Activated CD8-positive, alpha-beta memory T cell treated with anti-CD3 and anti-CD28 coated beads for 36 hours (primary cell): ENCODE measurements around the gene SORT1. TPM values are rescaled to one million over a fixed set of nuclear protein-coding genes. Genes with fewer than 3 reads are reported as not detected.
"Not testable (repeated sequence)": the region's sequence is repeated elsewhere in the genome, so short reads cannot be mapped to it uniquely, and the experiment has no call there.

ENCODE experiments used
- CTCF ChIA-PET: fragments of 350-600 bp; sonication (Branson Sonifier 250); formaldehyde crosslinking; loops from one replicate; lab custom pipeline; 2021; ENCODE audit warnings: antibody characterized with exemption; lab: Charles Lee
- POLR2A ChIA-PET: fragments of 350-600 bp; sonication (Branson Sonifier 250); formaldehyde crosslinking; loops from one replicate; lab custom pipeline; 2021; ENCODE audit warnings: antibody characterized with exemption; lab: Charles Lee
- total RNA-seq, 2 experiments: library from RNA; stranded (reverse); gene quantifications; one replicate each; pipeline ENCODE4 v1.2.3, GENCODE V29; 2021

The SORT1 gene
- total RNA-seq, 2 experiments from 2014 or later, result 2.7 to 3.1 TPM

DNA sequence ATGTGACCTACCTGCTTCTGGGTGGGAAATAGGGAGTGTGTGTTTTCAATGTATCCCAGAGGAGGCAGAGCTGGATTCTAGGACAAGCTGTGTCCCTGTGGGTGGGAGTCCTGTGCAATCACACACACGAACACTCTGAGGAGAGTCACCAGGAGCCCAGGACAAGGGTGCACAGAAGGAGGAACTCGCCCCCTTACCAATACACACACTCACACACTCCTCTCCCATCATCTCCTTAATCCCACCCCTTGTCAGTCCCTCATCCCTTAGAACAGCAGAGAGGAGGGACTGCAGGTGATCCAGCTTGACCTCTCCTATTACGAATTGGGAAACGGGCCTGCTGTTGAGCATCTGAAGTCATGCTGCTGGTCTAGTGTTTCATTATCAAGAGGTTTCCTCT lies 82.4 kb downstream of the SORT1 start:
- ChIA-PET POLR2A (no interaction called here), CTCF (no interaction called here)

DNA sequence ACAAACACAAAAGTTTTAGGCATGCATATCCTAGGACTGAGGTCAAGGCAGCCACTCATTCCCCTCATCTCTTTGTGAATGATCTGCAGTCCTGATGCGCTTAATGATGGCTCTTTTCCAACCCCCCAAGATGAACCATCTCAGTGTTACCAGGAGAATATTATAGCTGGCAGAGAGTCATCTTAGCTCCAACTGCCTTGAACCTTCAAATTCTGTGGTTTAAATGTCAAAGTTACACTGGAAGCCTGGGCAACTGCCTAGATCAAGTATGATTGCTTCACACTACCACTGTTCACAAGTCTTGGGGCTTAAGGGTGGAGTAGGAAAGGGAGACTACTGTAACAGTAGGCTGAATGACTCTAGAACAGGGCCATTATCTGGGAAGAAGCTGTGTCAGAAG lies 82.9 kb downstream of the SORT1 start:
- POLR2A ChIA-PET, result no interaction called here
- CTCF ChIA-PET, result no interaction called here

GRCh38 chr1:109312978-109313775 lies 84.5 kb downstream of the SORT1 start:
- CTCF ChIA-PET, result no interaction called here
- POLR2A ChIA-PET, result interaction anchor here (0.7 kb wide), 1 partner anchor 1093 kb away, joined by 3 read pairs; no protein-coding TSS in a partner anchor

GRCh38 chr1:109312246-109312645 lies 85.5 kb downstream of the SORT1 start:
- POLR2A ChIA-PET, result no interaction called here
- CTCF ChIA-PET, result no interaction called here

DNA sequence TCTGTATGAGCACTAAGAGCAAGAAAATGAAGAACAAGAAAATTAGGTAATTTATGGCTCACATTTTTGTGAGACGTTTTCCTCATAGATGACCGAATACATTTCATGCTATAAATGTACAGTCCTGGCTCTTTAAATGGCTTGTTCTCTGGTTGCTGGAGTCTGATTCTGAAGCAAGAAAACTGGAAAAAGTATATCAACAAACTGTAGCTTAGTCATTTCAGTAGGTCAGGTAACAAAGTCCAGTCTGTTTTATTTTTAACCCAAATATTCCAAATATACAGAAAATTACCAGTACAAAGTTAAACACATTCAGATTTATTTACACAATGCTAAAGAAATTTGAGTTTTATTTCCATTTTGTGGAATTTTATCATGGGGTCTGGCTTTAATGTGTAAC lies 88.4 kb downstream of the SORT1 start:
- POLR2A ChIA-PET, result no interaction called here
- CTCF ChIA-PET, result no interaction called here

DNA sequence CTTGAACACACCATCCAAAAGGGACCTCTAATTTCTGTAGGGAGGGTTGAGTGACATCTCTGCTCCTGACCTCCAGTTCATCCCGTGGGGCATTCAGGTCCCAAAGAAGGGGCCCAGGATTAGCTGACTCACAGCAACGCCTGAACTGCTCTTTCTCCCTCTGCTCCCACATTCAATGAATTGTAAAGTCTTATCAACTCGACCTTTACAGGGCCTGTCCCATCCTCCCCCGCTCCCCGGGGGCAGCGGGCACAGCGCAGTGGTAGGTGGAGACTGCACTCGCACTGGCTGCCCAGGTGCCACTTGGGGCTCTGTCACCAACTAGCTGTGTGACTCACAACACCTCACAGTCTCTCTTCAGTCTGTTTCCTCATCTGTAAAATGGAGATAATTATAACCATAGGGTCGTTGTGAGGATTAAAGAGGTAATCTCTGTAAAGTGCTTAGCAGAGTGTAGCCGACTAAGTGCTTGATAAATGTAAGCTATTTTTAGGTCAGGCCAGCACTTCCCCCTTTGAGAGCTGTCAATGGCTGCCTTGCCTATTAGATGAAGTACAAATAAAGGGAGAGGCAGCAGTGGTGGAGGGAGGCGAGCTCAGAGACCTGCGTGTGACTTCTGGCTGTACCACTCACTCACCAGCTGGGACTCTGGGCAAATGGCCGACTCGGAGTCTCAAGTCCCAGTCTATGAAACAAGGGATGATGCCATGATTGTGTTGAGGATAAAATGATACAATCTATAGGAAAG lies 90.3 kb downstream of the SORT1 start:
- ChIA-PET CTCF (no interaction called here), POLR2A (no interaction called here)

- ChIA-PET CTCF (no interaction called here), POLR2A (no interaction called here)
Measured at GRCh38 chr1:109306832-109307273, 90.9 kb downstream of the SORT1 start, which contains the start of gene MYBPHL. MYBPHL (minus strand) TSS chr1:109307011; CDS start chr1:109306991, 20 bp downstream.

DNA sequence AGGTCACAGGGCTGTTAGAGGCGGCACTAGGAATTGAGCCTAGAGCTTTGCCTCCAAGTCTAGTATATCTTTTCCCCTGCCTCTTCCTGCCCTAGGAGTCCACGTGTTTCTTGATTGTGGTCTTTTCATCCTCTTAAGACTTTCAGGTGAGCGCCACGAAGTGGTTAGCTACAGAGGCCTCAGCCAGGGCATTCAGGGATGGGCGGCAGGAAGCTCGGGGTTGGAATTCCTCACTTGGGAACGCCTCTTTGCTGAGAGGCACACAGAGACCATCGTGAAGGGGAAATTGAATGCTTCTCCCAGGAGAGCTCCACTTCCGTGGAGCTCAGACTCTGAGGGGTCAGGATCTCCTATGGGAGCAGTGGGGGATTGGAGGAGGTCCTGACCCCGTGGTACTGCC lies 91.7 kb downstream of the SORT1 start:
- POLR2A ChIA-PET, CTCF ChIA-PET: not testable (repeated sequence)

DNA sequence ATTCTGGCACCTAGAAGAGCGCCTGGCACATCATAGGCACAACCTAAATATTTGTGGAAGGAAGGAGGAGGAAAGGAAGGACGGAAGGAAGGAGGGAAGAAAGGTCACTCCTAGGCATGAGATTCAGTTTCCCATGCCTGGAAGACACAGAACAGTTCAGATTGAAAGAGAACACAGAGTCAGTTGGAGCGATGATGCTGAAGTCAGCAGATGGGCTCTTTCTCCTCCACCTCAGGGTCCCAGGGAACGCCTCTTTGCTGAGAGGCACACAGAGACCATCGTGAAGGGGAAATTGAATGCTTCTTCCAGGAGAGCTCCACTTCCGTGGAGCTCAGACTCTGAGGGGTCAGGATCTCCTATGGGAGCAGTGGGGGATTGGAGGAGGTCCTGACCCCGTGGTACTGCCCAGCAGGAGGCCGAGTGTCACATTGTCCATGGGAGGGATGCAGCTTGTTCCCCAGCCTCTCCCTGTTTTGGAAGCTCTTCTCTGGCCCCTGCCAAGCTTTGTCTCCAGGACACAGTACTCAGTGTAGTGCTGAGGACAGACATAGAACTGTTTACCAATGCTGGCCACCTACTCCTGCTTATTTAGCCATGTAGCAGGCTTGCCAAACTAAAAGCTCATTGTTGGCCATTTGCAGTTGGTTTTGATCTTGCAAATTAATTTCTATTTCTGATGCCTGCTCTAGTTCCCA lies 93.3 kb downstream of the SORT1 start:
- ChIA-PET POLR2A (no interaction called here), CTCF (no interaction called here)

DNA sequence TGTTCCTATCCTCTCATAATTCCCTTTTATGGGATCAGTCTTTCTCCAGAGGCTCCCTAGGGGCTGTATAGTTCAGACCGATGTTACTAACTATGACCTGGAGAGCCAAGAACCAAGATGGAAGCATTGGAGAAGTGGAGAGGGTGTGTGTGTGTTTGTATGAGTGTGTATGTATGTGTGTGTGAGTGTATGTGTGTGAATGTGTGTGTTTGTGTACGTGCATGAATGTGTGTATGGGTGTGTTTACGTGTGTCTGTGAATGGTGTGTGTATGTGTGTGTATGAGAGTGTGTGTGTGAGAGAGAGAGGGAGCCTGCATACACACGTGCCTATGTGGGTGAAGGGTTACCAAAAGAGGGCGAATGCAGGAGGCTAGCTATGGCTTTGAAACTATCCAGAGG lies 95.8 kb downstream of the SORT1 start:
- POLR2A ChIA-PET, result no interaction called here
- CTCF ChIA-PET, result no interaction called here

DNA sequence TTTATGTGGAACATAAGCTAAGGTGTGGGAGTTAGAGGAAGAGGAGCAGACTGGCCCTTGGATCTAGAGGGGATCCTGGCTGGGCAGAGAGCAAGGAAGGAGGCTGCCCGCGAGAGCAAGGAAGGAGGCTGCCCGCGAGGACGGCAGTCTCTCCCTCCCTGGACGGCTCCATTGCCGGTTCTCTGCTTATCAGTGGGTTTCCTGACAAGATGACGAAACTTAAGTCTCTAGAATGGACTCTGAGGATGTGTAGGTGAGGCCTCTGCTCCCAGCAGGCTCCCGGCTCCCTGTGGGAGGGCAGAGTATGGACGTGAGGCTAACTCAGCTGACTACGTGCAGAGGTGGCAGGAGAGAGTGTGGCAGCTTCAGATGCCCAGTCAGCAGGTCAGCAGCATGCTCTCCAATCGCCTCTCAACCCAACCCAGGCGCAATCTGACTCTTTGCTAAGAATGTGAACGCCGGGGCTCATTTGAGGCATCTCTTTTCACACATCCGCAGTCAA lies 97.0 kb downstream of the SORT1 start:
- CTCF ChIA-PET, result no interaction called here
- POLR2A ChIA-PET, result no interaction called here

- ChIA-PET POLR2A (no interaction called here), CTCF (no interaction called here)
Measured at GRCh38 chr1:109299558-109300343, 98.0 kb downstream of the SORT1 start.

DNA sequence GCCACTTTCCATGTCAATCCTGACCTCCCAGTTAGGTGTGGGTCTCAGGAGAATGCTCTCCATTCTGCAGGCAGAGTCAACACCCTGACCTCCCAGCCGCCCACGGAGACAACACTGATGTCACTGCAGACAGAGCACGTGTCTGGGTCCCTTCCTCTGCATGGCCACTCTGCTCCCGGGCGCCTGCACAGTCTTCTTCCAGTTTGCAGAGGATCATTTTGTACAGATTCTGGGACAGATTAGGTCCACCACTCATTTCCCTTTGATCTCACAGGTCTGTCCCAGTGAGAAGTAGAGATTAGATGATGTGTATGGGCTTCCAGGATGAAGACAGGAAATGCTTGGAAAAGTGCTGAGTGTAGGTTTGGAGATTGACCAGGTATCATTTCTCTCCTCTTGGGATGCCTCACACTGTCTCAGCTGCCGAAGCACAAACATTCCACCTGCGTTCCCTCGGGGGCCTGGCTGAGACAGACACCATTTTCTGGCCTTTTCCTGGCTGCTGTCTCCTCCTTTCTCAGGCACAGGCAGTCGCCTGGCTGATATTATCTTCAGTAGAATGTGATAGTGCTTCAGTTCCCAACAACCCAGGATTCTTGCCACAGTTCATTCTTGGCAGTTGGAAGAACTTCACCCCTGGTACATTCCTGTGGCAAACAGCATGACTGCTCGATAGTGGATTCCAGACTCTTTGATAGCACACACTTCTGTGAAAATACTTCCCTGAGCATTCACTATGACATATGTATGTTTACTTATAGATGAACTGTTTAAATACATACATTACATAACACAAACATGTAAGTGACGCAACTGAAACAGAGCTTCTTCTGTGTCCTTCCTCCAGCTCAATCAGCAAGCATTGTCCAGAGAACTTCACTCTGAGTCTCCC lies 98.8 kb downstream of the SORT1 start:
- ChIA-PET CTCF (no interaction called here), POLR2A (no interaction called here)

- POLR2A ChIA-PET, result no interaction called here
- CTCF ChIA-PET, result interaction anchor here (1.7 kb wide), 1 partner anchor 19 kb away, joined by 5 read pairs; no protein-coding TSS in a partner anchor
Measured at GRCh38 chr1:109296782-109297181, 100.9 kb downstream of the SORT1 start.

DNA sequence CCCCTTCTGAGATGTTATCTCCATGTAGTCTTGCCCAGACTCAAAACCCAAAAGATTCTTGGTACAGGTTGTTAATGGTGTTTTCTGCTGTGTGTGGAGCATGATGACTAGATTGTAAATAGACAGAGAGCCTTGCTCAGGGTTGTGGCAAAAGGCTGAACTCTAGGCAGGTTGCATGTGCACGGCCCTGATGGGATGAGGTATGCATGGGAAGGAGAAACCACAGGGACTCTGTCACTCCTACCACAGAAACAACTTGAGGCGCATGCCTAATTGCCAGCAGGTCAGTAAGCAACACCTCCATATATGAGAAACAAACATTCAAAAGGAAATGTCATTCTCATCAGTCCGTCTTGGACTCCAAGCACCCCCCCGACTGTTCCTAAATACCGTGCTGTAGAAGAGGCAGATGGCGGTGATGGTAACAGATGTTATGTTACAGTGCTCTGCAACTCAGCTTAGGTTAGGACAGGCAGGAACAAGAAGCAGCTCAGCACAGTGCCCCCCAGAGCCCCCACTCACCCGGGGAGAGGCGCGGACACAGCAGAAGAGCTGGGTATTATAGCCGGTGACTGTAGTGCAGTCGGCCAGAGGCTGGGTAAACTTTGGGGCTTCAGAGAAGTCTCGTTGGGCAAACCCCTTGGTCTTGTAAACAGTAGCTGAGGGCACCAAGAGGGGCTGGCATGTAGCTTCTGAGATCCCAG lies 101.9 kb downstream of the SORT1 start:
- POLR2A ChIA-PET, result no interaction called here
- CTCF ChIA-PET, result interaction anchor here (1.2 kb wide), 1 partner anchor 19 kb away, joined by 3 read pairs; no protein-coding TSS in a partner anchor

DNA sequence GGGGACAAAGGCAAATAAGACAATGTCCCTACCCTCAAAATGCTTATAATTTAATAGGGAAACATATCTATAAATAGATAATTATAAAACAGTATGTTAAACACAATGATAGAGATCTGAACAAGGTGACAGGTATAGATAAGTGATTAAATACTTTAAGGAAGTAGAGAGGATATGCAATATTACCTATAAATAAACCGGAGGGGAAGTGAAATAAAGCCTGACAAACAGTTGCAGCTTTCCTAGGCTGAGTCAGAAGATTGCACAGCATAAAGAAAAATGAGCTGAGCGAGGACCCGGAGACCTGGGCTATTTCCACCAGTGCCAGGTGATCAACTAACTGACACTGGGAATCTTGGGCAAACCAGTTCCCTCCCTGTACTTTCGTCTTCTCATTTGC lies 103.2 kb downstream of the SORT1 start:
- CTCF ChIA-PET, result no interaction called here
- POLR2A ChIA-PET, result no interaction called here

DNA sequence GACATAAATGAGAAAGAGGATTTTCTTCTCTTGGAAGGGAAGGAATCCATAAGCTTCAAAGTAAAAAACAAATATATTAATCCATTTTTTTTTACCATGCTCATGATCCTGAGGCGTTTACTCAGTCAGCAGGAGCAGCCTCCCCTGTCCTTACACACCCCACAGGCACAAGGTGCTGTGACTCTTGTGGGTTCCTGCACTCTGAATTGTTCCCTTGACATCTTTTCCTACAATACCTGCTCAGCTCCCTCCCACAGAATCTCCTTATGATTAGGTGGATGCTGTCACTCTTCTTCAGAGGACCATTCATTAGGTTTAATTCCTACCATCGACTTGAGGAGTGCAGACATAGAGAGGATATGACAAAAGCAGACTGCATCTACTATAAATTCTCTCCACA lies 104.7 kb downstream of the SORT1 start:
- ChIA-PET CTCF (no interaction called here), POLR2A (no interaction called here)

DNA sequence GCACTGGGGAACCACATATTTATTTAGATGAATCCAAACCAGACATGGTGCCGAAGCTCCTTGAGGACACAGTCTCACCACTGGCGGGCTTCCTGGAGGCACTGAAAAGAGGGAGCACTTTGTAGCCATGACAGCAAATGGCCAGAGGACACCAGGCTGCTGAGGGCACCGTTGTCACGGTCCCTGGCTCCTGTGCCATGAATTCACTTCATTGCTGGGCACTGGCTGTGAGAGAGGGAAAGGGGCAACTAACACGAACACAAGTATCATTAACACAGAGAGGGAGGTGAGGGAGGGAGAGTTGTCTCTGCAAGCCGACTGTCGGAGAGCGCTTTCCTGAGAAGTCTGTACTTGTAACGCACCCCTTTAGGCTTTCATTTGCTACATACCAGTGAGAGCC lies 105.4 kb downstream of the SORT1 start:
- ChIA-PET POLR2A (no interaction called here), CTCF (no interaction called here)
